IPS-18c (cell line): ENCODE results near the gene PODXL.

Source experiments
- H3K4me3 ChIP-seq: 2 replicates; pipeline ENCODE4 v1.7.0; 2013; ENCODE audit warnings: low read depth, mild to moderate bottlenecking, low read length, moderate library complexity; ENCODE audit not compliant: insufficient read depth
- H3K9me3 ChIP-seq: one replicate; pipeline ENCODE4 v1.6.1; 2013; ENCODE audit warnings: mild to moderate bottlenecking, low read length, moderate library complexity; ENCODE audit not compliant: control insufficient read depth, insufficient read depth

Gene PODXL

GRCh38 chr7:131574741-131575140 lies 18.3 kb upstream of the PODXL start:
- H3K9me3 ChIP-seq, result no peaks in the 10 kb centered on the region

GRCh38 chr7:131570401-131570800 lies 14.0 kb upstream of the PODXL start:
- H3K4me3 ChIP-seq, result no peak overlapping the region
- no peaks in the 10 kb centered on the region for H3K9me3 ChIP-seq

More at GRCh38 chr7:131574741-131575140, 18.3 kb upstream of the PODXL start:
- H3K4me3 ChIP-seq, result no peak overlapping the region

GRCh38 chr7:131568970-131569369 lies 12.5 kb upstream of the PODXL start:
- no peak overlapping the region for H3K4me3 ChIP-seq
- no peaks in the 10 kb centered on the region for H3K9me3 ChIP-seq

- no peak overlapping the region for H3K4me3 ChIP-seq
- H3K9me3 ChIP-seq, result no peaks in the 10 kb centered on the region
Observed at GRCh38 chr7:131568510-131568909, 12.1 kb upstream of the PODXL start.

DNA sequence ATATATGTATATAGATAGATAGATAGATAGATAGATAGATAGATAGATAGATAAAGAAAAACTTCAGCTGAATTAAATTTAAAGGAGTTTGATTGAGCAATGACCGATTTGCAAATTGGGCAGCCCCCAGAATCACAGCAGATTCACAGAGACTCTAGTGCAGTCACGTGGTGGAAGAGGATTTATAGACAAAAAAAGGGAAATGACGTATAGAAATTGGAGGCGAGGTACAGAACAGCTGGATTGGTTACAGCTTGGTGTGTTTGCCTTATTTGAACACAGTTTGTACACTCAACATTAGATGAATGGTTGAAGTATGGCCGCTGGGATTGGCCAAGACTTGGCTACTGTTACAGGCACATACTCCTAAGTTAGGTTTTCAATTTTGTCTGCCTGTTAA lies 8.2 kb upstream of the PODXL start:
- Histone ChIP-seq H3K4me3 (no peak overlapping the region), H3K9me3 (peaks cover 2% of the 10 kb centered on the region)

- peaks cover 2% of the 10 kb centered on the region for H3K9me3 ChIP-seq
- H3K4me3 ChIP-seq, result no peak overlapping the region
Observed at GRCh38 chr7:131563918-131564317, 7.5 kb upstream of the PODXL start.

DNA sequence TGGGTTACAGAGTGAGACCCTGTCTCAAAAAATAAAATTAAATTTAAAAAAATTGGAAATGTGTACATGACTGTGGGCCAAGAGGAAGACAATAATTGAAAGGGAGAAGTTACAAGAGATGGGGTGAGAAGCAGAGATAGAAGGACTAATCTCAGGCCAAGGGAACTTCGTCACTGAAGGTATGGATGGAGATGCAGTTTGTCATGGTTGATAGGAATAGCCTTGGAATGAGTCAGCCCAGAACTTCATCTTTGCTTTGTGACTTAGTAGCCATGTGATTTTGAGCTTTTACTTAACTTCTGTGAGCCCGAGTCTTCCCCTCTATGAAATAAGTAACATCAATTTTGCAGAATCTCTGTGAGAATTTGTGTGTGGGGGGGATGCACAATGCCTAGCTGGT lies 6.5 kb upstream of the PODXL start:
- Histone ChIP-seq H3K9me3 (peaks cover 2% of the 10 kb centered on the region), H3K4me3 (no peak overlapping the region)

- Histone ChIP-seq H3K4me3 (no peak overlapping the region), H3K9me3 (peaks cover 2% of the 10 kb centered on the region)
Observed at GRCh38 chr7:131560061-131560460, 3.6 kb upstream of the PODXL start.

- Histone ChIP-seq H3K4me3 (peak overlapping the region; percentile 71), H3K9me3 (peaks cover 2% of the 10 kb centered on the region)
Observed at GRCh38 chr7:131557652-131558385, 1.4 kb upstream of the PODXL start.

DNA sequence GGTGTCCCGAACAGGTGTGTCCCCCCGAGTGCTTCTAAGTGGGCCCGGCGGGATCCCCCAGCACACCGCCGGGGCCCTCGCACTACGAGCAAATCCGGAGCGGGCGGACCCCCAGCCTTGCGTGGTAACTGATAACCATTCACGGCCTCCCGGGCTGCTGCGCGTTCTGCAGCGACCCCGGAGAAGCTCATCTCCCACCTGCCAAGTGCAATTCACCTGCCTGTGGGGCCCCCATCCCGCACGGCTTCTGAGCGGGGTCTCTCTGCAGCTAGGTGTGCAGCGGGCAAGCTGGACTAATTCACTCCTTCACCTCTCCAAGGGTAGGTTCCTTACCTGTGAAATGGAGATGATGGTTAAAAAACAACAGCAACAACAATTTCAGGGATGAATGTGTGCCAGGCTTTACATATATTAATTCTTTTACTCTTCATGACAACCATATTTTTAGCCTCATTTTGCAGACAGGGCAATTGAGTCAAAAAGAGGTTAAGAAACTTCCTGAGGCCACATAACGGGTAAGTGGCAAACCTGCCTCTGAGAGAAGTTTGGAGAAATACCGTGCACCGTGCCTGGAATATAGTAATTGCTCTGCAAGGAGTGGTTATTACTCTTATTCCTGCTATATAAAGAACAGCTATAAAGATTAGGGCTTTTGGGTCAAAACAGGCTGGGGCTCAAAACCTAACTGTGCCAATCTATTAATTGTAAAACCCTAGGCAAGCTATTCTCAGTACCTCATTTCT lies 652 bp upstream of the PODXL start:
- H3K4me3 ChIP-seq, result peak overlapping the region; percentile 71
- no peaks in the 10 kb centered on the region for H3K9me3 ChIP-seq

DNA sequence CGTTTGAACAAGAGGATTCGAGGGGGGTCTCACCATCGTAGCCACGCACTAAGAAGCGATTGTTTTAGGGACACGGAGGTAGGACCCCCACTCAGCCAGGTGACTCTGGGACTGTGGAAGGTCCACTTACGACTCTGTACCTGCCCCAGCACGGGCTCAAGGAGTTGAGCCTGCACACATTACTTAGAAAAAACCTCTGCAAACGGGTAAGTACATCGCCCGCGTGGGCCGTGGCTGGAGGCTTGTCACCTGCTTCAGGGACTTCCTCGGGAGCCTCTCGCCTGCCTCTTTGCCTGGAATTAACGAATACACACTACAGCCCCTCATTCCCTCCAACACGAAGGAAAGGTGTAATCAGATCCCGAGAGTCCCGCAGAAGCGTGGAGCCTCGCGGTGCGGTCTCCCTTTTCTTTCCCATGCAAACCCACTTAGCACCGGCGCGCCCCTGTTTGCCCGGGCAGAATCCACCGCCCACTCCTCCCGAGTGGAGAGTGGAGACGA lies 826 bp downstream of the PODXL start:
- peak overlapping the region; percentile 91 for H3K4me3 ChIP-seq
- H3K9me3 ChIP-seq, result no peaks in the 10 kb centered on the region

GRCh38 chr7:131554880-131555516 lies 1.4 kb downstream of the PODXL start:
- H3K4me3 ChIP-seq, result peak overlapping the region; percentile 91

DNA sequence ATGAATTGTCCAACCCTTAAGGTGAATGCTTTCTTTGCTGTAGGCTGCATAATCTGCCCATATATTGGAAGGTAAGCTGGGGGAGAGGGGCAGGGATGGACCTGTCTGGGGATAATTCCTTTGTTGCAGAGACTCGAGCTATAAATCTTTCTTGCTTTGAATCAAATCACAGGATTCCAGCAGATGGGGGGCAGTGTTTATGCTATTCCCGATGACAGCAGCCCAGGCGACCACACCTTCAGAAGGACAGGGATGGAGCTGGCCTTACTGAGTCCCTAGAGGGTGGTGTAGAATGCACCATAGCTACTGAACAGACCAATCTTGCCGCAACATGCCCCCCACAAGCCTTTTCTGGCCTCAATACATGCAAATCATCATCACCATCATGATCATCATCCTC lies 2.5 kb downstream of the PODXL start:
- Histone ChIP-seq H3K9me3 (no peaks in the 10 kb centered on the region), H3K4me3 (peak overlapping the region; percentile 91)

More at GRCh38 chr7:131554880-131555516, 1.4 kb downstream of the PODXL start:
- no peaks in the 10 kb centered on the region for H3K9me3 ChIP-seq

DNA sequence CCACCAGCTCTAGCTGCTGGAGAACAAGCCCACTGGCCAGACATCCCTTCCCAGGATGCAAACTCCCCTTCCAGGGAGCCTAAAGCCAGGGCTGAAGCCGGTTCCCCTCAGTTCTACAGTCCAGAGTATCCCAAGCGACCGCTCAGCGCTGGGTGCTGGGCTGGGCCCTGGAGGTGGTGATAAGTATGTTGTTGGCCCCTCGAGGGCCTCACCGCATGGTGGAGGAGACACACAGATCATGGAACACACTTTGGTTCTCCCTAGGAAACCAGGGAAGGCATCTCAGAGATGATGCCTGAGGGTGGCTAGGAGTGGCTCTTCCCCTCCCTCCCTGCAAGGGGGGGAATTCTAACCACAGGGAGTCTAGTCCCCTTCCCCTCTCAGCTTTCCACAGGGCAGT lies 4.4 kb downstream of the PODXL start:
- Histone ChIP-seq H3K9me3 (no peaks in the 10 kb centered on the region), H3K4me3 (peak overlapping the region; percentile 91)

- Histone ChIP-seq H3K4me3 (no peak overlapping the region; the same call in 1 of the 2 replicates), H3K9me3 (no peaks in the 10 kb centered on the region)
Observed at GRCh38 chr7:131550846-131551245, 5.6 kb downstream of the PODXL start.

DNA sequence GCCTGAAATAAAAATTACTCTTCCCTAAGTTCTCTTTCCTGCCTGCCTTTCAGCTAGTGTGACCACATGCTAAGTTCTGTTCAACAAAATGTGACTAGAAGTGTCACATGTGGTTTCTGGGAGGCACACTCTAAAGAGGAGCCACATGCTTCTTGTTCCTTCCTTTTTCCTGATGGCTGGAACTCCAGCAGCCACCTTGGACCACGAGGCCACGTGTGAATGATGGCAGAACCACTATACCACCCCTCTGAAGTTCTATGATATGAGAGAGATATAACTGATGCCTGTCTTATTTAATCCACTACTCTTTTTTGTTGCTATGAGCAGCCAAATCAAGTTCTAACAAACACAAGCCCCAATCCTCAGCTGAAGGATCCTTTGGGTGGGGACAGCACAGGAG lies 8.1 kb downstream of the PODXL start:
- no peak overlapping the region for H3K4me3 ChIP-seq
- H3K9me3 ChIP-seq, result no peaks in the 10 kb centered on the region

DNA sequence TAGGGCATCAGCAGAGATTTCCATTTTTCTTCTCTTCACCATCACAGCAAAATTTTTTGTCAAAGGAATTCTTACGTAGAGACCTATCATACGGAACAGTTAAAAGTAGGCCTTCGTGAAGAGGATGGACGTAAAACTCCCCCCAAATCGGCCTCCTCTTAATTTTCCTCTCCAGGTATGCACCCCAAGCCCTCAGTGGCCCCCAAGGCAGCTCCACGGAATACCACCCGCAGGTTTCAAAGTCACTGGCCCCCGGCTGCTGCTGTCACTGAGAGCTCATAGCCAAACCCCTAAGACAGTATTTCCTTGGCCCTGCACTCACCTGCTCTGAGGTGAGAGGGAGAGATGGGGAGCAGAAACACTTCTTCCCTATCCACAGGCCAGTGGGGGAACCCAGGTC lies 8.8 kb downstream of the PODXL start:
- no peak overlapping the region for H3K4me3 ChIP-seq
- no peaks in the 10 kb centered on the region for H3K9me3 ChIP-seq
